HEK293T (cell line): ENCODE data around the gene METTL3.

Experiments
- BHLHE40 ChIP-seq: fragments of 450-650 bp; IDR thresholded peaks from 2 replicates; pipeline ENCODE4 v1.6.1; 2016; ENCODE audit warnings: mild to moderate bottlenecking, moderate library complexity, borderline replicate concordance
- SP1 ChIP-seq: fragments of 450-650 bp; IDR thresholded peaks from 2 replicates; pipeline ENCODE4 v1.6.1; 2017

GRCh38 chr14:21455592-21455911, 55.6 kb downstream of the METTL3 start:
- TF ChIP-seq SP1, result no peak
- no peak for TF ChIP-seq BHLHE40
